ENCODE results near the gene WNT2. TPM values are rescaled to one million over a fixed set of nuclear protein-coding genes. Genes with fewer than 3 reads are reported as not detected.

WNT2 gene
- total RNA-seq, 4 donors from 2014 or later: 0.69 to 3.7 (median 1.9) TPM

- peaks cover 0 to 7% (median 0%) of the 10 kb centered on the region in 4 donors for H3K27me3 ChIP-seq
- no peak for DNase-seq (ENCODE audit: extremely low spot score)
- WGBS: 66% methylated on average over 3 of the region's 3 CpGs
- intact Hi-C loops (cut with DNase I): no loop called here
- peaks cover 0 to 8% (median 0%) of the 10 kb centered on the region in 4 donors for H3K9me3 ChIP-seq
- H3K36me3 ChIP-seq: no peaks in the 10 kb centered on the region
- TF ChIP-seq POLR2A (IDR thresholded peaks at IDR 0.05; ENCODE audit: low read depth) (no peak), EP300 (IDR thresholded peaks at IDR 0.05) (no peak), POLR2AphosphoS5 (IDR thresholded peaks at IDR 0.05) (no peak)
- TF ChIP-seq, protein P1, sequence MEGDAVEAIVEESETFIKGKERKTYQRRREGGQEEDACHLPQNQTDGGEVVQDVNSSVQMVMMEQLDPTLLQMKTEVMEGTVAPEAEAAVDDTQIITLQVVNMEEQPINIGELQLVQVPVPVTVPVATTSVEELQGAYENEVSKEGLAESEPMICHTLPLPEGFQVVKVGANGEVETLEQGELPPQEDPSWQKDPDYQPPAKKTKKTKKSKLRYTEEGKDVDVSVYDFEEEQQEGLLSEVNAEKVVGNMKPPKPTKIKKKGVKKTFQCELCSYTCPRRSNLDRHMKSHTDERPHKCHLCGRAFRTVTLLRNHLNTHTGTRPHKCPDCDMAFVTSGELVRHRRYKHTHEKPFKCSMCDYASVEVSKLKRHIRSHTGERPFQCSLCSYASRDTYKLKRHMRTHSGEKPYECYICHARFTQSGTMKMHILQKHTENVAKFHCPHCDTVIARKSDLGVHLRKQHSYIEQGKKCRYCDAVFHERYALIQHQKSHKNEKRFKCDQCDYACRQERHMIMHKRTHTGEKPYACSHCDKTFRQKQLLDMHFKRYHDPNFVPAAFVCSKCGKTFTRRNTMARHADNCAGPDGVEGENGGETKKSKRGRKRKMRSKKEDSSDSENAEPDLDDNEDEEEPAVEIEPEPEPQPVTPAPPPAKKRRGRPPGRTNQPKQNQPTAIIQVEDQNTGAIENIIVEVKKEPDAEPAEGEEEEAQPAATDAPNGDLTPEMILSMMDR (IDR thresholded peaks at IDR 0.05): no peak
- H3K4me3 ChIP-seq: no peak overlapping the region
- H3K4me1 ChIP-seq: no peaks in the 10 kb centered on the region
- H3K27ac ChIP-seq (replicated peaks in 1 of 4): no peak overlapping the region
Measured at GRCh38 chr7:117269886-117270285, 53.0 kb downstream of the WNT2 start.

- WGBS: 61% methylated on average over 5 of the region's 5 CpGs
- Histone ChIP-seq H3K36me3 (no peaks in the 10 kb centered on the region), H3K4me3 (no peak overlapping the region), H3K27me3 (peaks cover 0 to 2% (median 0%) of the 10 kb centered on the region in 4 donors), H3K27ac (replicated peaks in 1 of 4) (no peak overlapping the region), H3K4me1 (no peaks in the 10 kb centered on the region), H3K9me3 (peaks cover 0 to 8% (median 0%) of the 10 kb centered on the region in 4 donors)
- intact Hi-C loops (cut with DNase I): no loop called here
- no peak for DNase-seq (ENCODE audit: extremely low spot score)
- TF ChIP-seq POLR2A (IDR thresholded peaks at IDR 0.05; ENCODE audit: low read depth): no peak
- TF ChIP-seq EP300 (IDR thresholded peaks at IDR 0.05): no peak
- TF ChIP-seq POLR2AphosphoS5 (IDR thresholded peaks at IDR 0.05): no peak
- TF ChIP-seq, protein P1 (IDR thresholded peaks at IDR 0.05): no peak
Measured at GRCh38 chr7:117269417-117269816, 53.4 kb downstream of the WNT2 start.

GRCh38 chr7:117264716-117265115 lies 58.1 kb downstream of the WNT2 start:
- WGBS: 5% methylated on average over 1 of the region's 1 CpG

GRCh38 chr7:117262546-117262945 lies 60.3 kb downstream of the WNT2 start:
- H3K4me1 ChIP-seq: no peaks in the 10 kb centered on the region
- H3K9me3 ChIP-seq: peaks cover 0 to 8% (median 0%) of the 10 kb centered on the region in 4 donors
- no peak overlapping the region for H3K4me3 ChIP-seq
- DNase-seq (ENCODE audit: extremely low spot score): no peak
- H3K27ac ChIP-seq (replicated peaks in 1 of 4): no peak overlapping the region
- no peaks in the 10 kb centered on the region for H3K36me3 ChIP-seq
- 89% methylated on average over 2 of the region's 2 CpGs for WGBS
- intact Hi-C loops (cut with DNase I): no loop called here
- no peaks in the 10 kb centered on the region for H3K27me3 ChIP-seq
- TF ChIP-seq, protein P1 (IDR thresholded peaks at IDR 0.05): no peak
- TF ChIP-seq POLR2A (IDR thresholded peaks at IDR 0.05; ENCODE audit: low read depth): no peak
- no peak for TF ChIP-seq POLR2AphosphoS5 (IDR thresholded peaks at IDR 0.05)
- no peak for TF ChIP-seq EP300 (IDR thresholded peaks at IDR 0.05)

More at GRCh38 chr7:117264716-117265115, 58.1 kb downstream of the WNT2 start:
- DNase-seq (ENCODE audit: extremely low spot score): peak; percentile 19
- no peaks in the 10 kb centered on the region for H3K36me3 ChIP-seq
- H3K27me3 ChIP-seq: no peaks in the 10 kb centered on the region
- H3K27ac ChIP-seq (replicated peaks in 1 of 4): no peak overlapping the region
- no peak overlapping the region for H3K4me3 ChIP-seq
- H3K4me1 ChIP-seq: no peaks in the 10 kb centered on the region
- TF ChIP-seq, protein P1 (IDR thresholded peaks at IDR 0.05): no peak
- TF ChIP-seq EP300 (IDR thresholded peaks at IDR 0.05) (no peak), POLR2A (IDR thresholded peaks at IDR 0.05; ENCODE audit: low read depth) (no peak), POLR2AphosphoS5 (IDR thresholded peaks at IDR 0.05) (no peak)
- peaks cover 0 to 8% (median 0%) of the 10 kb centered on the region in 4 donors for H3K9me3 ChIP-seq
- intact Hi-C loops (cut with DNase I): no loop called here

DNA sequence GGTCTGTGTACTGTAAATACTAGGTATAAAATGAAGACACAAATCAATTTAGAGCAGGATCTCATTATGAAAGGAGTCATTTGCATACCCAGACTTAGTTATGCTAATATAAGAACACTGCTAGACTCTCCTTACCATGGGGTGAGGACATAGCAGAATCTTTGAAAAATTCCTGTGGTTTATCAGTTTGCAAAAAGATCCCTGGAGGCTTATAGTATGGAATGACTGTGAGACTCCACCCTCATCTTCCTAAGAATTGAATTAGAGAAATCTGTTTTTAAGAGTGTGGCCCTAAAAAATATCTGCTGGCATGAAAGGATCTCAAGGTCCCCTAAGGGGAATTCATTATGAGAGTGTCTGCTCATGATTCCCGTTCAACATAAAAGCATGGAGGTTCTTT lies 63.2 kb downstream of the WNT2 start:
- no peaks in the 10 kb centered on the region for H3K36me3 ChIP-seq
- H3K4me1 ChIP-seq: no peaks in the 10 kb centered on the region
- H3K4me3 ChIP-seq: no peak overlapping the region
- no peak for DNase-seq (ENCODE audit: extremely low spot score)
- no peaks in the 10 kb centered on the region for H3K9me3 ChIP-seq
- intact Hi-C loops (cut with DNase I): no loop called here
- 0% methylated on average over 1 of the region's 1 CpG for WGBS
- no peak overlapping the region for H3K27ac ChIP-seq (replicated peaks in 1 of 4)
- H3K27me3 ChIP-seq: no peaks in the 10 kb centered on the region
- TF ChIP-seq EP300 (IDR thresholded peaks at IDR 0.05) (no peak), POLR2AphosphoS5 (IDR thresholded peaks at IDR 0.05) (no peak), POLR2A (IDR thresholded peaks at IDR 0.05; ENCODE audit: low read depth) (no peak)
- TF ChIP-seq, protein P1 (IDR thresholded peaks at IDR 0.05): no peak
